SIG-M5 treated with dmso at 0.1 percent for 504 hours (cell line): ENCODE measurements around the gene KLHL41.

ENCODE experiments used
- DNase-seq: peaks from one replicate; lab custom pipeline; 2025; ENCODE audit not compliant: unreplicated experiment; lab: John Stamatoyannopoulos, UW

KLHL41 gene

GRCh38 chr2:169509298-169509885, at the start of gene KLHL41:
Gene KLHL41 (plus strand): TSS chr2:169509702. CDS start chr2:169509779, 77 bp downstream.
- DNase-seq: no peak

GRCh38 chr2:169461143-169461542, 48.4 kb upstream of the KLHL41 start:
- DNase-seq: no peak

- no peak for DNase-seq
Observed at GRCh38 chr2:169462896-169463695, 46.4 kb upstream of the KLHL41 start.

- DNase-seq: no peak
Observed at GRCh38 chr2:169464466-169464865, 45.0 kb upstream of the KLHL41 start.

- DNase-seq: peak; percentile 60
Observed at GRCh38 chr2:169464882-169465281, 44.6 kb upstream of the KLHL41 start.

GRCh38 chr2:169468841-169469240, 40.7 kb upstream of the KLHL41 start:
- no peak for DNase-seq

GRCh38 chr2:169469952-169470572, 39.4 kb upstream of the KLHL41 start:
- DNase-seq: no peak

- no peak for DNase-seq
Observed at GRCh38 chr2:169472249-169472648, 37.3 kb upstream of the KLHL41 start.

- DNase-seq: no peak
Observed at GRCh38 chr2:169476459-169476858, 33.0 kb upstream of the KLHL41 start.

GRCh38 chr2:169478339-169478738, 31.2 kb upstream of the KLHL41 start:
- no peak for DNase-seq

GRCh38 chr2:169478745-169479256, 30.7 kb upstream of the KLHL41 start:
- no peak for DNase-seq

GRCh38 chr2:169479257-169480078, 30.0 kb upstream of the KLHL41 start, which contains the start of gene BBS5:
Gene BBS5 (plus strand): TSS chr2:169479494. CDS start chr2:169479554, 60 bp downstream.
- DNase-seq: peak; percentile 83

GRCh38 chr2:169480079-169480465, 29.4 kb upstream of the KLHL41 start:
- DNase-seq: no peak

- DNase-seq: no peak
Observed at GRCh38 chr2:169485650-169486138, 23.8 kb upstream of the KLHL41 start.

GRCh38 chr2:169486487-169486886, 23.0 kb upstream of the KLHL41 start:
- no peak for DNase-seq

GRCh38 chr2:169490834-169491233, 18.7 kb upstream of the KLHL41 start:
- no peak for DNase-seq

GRCh38 chr2:169491378-169491777, 18.1 kb upstream of the KLHL41 start:
- no peak for DNase-seq

- DNase-seq: no peak
Observed at GRCh38 chr2:169493360-169493759, 16.1 kb upstream of the KLHL41 start.

GRCh38 chr2:169495310-169495928, 14.1 kb upstream of the KLHL41 start:
- DNase-seq: no peak

GRCh38 chr2:169504651-169505050, 4.9 kb upstream of the KLHL41 start:
- no peak for DNase-seq
